GM21576 (cell line): ENCODE results near the gene EEF1A1.
"Not testable (repeated sequence)": the region's sequence is repeated elsewhere in the genome, so short reads cannot be mapped to it uniquely, and the experiment has no call there.

Experiments
- ATAC-seq: cut with Tn5 transposase; IDR thresholded peaks from one replicate; pipeline ENCODE4 v1.9.1; 2021; ENCODE audit warnings: mild to moderate bottlenecking, moderate library complexity; ENCODE audit not compliant: unreplicated experiment

Gene EEF1A1

DNA sequence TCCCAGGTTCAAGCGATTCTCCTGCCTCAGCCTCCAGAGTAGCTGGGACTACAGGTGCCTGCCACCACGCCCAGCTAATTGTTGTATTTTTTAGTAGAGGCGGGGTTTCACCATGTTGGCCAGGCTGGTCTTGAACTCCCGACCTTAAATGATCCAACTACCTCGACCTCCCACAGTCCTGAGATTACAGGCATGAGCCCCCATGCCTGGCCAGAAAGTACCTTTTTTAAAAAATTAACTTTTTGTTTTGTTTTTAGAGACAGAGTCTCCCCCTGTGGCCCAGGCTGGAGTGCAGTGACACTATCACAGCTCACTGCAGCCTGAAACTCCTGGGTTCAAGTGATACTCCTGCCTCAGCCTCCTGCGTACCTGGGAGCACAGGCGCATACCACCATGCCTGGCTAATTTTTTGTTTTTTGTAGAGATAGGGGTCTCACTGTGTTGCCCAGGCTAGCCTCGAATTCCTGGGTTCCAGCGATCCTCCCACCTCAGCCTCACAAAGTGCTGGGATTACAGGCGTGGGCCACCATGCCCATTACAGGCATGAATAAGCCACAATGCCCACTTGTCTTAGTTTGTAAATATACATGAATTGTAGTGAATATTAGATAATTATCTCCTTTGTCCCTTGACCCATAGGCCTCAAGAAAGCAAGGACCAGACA, 17.4 kb upstream of the EEF1A1 start:
- ATAC-seq, result no peak

DNA sequence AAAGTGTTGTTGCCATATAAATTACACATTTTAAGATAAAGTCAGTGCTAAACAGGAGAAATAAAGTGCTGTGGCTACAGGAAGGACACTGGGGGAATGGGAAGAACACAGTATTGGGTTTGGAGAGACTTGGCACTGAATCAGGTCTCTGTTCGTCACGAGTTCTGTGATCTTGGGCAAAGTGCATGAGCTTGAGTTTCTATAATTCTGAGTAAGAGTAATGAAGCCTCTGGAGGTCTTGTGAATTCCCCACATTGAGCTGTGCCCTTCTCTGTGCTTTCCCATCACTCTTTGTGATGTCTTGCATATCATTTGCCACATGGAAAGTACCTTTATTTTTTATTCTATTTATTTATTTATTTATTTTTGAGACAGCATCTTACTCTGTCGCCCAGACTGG, 16.8 kb upstream of the EEF1A1 start:
- no peak for ATAC-seq

DNA sequence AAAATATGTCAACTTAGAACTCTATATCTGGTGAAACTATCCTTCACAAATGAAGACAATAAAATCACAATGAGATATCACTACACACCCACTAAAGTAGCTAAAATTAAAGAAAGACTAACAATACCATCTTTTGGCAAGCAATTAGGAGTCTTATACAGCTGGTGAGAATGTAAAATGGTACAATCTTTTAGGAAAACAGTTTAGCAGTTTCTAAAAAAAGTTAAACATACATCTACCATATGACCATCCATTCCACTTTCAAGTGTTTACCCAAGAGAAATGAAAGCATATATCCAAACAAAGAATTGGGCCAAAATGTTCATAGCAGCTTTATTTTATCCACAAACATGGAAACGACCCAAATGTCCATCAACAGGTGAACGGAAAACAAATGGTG, 13.8 kb upstream of the EEF1A1 start:
- no peak for ATAC-seq

DNA sequence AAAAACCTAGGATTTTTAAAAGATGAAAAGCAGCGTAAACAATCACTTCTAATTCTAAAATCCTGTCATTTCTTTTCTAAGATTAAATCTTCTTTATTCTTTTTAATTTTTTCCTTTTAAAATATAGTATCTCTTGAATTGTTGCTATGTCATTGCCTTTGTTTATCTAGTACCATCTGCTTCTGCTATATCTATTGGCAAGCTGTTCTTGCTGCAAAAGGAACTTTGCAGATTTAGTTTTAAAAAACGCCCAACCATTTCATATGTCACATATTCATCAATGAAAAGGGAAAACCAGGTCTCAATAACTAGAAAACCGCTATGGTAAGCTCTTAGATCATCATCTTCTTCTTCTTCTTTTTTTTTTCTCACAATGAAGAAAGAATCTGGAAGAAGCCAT, 11.5 kb upstream of the EEF1A1 start:
- no peak for ATAC-seq

DNA sequence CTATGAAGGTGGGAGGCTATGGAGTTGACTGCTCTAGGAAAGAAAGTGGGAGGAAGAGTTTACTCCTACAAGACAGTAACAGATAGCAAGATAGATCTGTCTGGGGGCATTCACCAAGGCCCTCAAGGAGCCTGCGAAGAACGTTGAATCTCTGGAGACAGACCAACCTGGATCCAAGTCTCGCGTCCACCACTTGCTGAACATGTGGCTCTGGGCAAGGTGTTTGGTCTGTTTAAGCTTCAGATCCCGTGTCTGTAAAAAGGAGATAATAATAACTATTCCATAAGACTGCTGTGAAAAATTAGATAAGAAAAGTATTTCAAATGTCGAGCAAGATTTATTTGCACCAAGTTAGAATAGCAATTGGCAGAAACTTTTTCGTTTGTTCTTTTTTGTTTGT, 8.1 kb upstream of the EEF1A1 start:
- ATAC-seq, result no peak

DNA sequence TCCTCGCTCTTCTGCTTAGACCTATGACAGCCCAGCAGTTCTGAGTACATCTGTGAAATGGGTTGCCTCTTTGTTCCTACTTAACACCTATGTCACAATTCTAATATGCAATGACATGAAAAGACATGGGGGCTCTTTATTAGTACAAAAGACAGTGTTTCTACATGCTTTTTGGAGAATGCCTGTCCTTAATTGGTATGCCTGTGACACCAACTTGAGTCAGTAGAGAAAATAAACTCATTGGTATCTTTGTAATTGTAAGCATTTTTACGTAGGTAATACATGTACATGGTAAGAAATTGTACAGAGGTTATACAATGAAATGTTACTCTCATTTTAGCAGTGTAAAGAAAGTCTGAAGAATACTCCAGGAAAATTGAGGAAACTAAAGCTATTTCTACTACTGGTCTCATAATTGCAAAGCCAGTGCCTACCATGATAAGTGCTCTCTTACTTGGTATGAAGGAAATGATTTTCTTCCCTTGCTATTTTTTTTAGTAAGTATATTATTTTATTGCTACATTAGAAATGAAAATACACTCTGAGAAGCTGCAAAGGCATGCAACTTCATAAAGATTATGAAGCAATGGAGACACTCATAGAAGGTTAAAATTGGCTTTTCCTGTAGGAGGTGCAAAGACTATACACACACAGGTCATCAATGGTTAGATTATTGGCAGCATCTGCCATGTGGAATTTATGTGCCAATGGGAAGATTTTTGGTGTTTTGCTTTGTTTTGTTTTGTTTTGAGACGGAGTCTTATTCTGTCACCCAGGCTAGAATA, 4.9 kb upstream of the EEF1A1 start:
- no peak for ATAC-seq

DNA sequence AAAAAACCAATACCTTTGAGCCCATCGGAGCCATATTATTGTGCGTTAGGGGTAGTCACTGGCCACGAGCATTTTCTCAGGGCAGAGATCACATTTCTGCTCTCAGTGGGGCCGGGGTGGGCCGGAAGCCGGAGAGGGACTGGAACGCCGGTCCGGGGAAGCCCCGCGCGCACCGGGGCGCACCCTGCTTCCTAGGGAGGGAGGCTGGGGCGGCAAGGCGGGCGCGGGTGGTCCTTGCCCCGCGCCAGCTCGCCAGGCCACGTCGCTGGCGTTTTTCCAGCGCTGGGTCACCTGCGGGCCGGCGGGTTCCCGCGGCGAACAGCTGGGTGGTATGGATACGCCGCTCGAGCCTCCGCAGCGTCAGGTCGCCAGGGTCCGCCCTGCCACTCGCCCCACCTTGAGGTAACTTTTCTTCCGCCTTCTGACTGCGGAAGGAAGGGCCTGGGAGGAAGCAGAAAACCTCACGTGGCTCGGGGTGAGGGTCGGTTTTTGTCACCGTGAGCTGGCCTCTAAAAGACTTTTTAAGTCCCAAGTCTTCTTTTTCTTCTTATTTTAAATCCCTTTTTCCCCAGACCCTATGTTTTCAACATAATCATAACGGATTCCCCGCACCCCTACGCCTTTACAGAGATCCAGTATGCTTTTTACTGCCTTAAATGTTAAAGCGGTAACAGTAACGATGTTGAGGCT, 2.7 kb upstream of the EEF1A1 start:
- ATAC-seq, result peak; percentile 44

DNA sequence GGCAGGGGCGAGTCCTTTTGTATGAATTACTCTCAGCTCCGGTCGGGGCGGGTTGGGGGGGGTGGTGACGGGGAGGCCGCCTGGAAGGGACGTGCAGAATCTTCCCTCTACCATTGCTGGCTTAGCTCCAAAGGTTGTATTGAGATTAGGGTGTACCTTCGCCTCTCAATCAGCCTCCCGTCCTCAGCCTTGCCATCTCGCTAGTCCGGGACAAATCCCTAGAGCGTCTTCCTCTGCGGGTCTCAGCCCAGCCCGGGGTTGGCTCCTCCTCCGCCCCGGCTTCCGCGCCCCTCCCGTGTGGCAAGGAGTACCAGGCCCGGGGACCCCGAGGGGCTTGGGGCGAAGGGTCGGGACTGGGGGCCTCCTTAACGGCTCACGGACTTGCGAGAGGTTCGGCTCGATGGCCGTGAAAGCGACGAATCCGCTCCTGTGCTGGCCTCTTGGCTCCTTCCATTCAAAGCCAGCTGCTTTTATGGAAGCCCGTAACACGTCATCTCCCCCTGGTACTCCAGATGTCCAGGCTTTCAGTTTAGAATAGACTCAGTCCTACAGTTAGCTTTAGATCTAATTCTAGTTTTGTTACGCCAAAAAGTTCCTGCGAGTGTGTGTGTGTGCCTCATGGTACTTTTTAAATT, 636 bp upstream of the EEF1A1 start:
- peak; percentile 33 for ATAC-seq

DNA sequence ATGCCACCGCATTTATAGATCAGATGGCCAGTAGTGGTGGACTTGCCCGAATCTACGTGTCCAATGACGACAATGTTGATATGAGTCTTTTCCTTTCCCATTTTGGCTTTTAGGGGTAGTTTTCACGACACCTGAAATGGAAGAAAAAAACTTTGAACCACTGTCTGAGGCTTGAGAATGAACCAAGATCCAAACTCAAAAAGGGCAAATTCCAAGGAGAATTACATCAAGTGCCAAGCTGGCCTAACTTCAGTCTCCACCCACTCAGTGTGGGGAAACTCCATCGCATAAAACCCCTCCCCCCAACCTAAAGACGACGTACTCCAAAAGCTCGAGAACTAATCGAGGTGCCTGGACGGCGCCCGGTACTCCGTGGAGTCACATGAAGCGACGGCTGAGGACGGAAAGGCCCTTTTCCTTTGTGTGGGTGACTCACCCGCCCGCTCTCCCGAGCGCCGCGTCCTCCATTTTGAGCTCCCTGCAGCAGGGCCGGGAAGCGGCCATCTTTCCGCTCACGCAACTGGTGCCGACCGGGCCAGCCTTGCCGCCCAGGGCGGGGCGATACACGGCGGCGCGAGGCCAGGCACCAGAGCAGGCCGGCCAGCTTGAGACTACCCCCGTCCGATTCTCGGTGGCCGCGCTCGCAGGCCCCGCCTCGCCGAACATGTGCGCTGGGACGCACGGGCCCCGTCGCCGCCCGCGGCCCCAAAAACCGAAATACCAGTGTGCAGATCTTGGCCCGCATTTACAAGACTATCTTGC, 725 bp downstream of the EEF1A1 start:
- no peak for ATAC-seq

DNA sequence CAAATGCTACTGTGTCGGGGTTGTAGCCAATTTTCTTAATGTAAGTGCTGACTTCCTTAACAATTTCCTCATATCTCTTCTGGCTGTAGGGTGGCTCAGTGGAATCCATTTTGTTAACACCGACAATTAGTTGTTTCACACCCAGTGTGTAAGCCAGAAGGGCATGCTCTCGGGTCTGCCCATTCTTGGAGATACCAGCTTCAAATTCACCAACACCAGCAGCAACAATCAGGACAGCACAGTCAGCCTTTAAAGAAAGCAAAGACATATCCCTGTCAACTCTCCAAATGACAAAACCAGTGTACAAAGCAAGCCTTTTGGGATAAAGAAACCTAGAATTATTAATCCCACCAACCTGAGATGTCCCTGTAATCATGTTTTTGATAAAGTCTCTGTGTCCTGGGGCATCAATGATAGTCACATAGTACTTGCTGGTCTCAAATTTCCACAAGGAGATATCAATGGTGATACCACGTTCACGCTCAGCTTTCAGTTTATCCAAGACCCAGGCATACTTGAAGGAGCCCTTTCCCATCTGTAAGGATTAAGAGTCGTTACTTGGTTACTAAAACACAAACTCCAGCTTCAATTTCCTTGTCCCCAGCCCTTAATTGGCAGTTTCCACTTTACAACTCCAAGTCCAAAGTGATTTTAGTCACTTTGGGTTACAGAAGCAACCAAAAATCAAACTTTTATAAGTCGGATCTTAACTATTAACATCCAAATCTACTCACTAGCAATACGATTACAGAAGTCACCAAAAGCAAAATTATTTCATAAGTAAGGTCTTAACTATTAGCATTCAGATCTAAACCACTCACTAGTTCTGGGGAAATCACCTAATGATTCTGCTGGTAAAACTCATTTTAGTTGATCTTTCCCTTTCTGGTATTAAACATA, 1.6 kb downstream of the EEF1A1 start:
- not testable (repeated sequence) for ATAC-seq

DNA sequence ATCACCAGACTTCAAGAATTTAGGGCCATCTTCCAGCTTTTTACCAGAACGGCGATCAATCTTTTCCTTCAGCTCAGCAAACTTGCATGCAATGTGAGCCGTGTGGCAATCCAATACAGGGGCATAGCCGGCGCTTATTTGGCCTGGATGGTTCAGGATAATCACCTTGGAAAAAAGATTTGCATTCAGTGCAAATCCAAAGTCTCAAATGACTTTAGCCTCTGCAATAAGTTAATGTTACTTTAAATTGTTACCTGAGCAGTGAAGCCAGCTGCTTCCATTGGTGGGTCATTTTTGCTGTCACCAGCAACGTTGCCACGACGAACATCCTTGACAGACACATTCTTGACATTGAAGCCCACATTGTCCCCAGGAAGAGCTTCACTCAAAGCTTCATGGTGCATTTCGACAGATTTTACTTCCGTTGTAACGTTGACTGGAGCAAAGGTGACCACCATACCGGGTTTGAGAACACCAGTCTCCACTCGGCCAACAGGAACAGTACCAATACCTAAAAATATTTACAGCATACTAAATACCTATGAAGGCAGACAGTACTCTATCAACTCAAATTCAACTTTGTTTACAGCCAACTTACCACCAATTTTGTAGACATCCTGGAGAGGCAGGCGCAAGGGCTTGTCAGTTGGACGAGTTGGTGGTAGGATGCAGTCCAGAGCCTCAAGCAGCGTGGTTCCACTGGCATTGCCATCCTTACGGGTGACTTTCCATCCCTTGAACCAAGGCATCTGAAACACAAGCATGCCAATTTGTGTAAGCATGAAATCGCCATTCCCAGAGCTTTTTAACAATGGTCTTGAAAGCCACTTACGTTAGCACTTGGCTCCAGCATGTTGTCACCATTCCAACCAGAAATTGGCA, 2.5 kb downstream of the EEF1A1 start:
- ATAC-seq, result not testable (repeated sequence)

DNA sequence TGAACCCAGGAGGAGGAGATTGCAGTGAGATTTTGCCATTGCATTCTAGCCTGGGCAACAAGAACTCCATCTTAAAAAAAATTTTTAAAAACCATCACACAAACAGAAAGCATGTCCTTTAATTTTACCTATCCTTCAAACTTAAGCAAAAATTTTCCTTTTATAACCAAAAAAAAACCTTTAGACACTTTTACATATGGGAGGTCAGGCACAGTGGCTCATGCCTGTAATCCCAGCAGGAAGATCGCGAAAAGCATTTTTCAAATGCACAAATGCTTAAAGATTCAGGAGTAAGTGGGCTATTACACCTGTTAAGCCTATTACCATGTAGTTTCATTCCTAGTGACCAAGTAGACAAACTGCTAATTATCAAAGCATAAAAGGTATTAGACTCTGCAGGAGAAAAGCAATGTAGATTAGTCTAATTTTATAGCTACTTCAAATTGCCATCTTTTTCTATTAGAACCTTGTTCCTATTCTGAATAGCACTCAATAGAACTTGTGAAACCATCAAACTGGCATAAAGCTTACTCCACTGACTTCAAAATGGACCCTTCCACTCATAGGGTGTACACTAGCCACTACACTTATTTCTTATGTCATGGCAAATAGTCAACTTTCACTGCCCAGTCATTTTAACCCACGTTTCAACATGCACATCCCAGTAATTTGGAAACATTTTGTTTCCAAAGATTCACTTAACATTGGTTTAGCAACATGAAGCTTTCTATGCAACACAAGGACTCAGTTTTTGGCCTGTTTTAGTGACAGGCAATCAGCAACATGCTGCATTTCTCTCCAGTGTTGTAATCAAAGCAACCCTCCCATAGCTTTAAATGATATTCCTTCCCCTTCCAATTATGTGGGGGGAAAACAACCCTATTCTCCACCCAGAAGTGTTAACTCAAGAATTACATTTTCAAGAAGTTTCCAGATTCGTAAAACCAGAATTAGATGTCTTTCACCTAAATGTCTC, 4.0 kb downstream of the EEF1A1 start:
- no peak for ATAC-seq

DNA sequence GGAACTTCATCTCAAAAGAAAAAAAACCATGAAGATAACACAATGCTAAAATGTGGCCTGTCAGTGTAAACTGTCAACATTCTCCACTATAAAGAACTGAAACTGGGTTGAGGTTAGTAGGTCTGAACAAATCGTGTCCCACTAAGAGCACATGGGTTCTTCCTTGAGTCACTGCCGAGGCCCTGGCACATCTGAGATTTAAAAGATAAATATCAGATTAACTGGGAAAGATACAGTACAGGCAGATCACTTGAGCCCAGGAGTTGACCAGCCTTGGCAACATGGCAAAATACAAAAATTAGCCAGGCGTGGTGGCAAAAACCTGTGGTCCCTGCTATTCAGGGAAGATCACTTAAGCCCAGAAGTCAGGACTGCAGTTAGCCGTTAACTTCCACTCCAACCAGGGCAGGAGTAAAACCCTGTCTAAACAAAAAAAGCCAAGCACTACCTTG, 5.6 kb downstream of the EEF1A1 start:
- peak; percentile 50 for ATAC-seq

DNA sequence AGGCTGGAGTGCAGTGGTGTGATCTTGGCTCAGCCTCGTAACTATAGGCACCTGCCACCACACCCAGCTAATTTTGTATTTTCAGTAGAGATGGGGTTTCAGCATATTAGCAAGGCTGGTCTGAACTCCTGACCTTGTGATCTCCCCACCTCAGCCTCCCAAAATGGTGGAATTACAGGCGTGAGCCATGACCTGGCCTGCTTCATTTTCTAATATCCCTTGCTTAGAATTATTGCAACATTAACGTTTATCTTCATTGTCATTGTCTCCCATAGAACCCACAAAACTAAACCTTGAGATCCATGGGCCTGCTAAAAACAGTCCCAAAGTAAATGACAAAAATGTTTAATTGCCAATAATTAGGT, 6.1 kb downstream of the EEF1A1 start:
- ATAC-seq, result peak; percentile 18

DNA sequence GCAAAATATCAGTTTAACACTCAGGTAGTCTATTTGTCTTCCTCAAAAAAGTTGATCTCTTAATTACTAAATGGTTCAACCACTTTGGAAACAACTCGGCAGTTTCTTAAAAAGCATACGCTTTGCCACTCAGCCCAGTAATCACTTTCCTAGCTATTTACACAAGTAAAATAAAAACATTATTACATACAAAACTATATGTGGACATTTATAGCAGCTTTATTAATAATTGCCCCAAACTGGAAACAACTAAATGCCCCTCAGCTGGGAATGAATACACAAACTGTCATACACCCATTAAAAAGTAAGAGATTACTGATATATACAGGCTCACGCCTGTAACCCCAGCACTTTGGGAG, 7.4 kb downstream of the EEF1A1 start:
- ATAC-seq, result no peak

DNA sequence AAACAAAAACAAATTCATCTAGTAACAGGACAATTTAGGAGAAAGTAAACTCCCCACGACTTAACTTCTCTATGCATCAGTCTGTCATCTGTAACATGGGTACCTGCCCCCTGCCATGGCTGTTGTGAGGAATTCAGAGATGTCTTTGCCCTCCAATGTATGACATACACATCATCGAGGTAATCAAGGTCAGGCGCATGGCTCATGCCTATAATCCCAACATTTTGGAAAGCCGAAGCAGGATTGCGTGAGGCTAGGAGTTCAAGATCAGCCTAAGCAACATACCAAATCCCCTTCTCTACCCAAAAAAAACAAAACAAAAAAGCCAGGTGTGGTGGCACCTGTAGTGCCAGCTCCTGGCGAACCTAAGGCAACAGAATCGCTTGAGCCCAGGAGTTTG, 9.0 kb downstream of the EEF1A1 start:
- no peak for ATAC-seq

DNA sequence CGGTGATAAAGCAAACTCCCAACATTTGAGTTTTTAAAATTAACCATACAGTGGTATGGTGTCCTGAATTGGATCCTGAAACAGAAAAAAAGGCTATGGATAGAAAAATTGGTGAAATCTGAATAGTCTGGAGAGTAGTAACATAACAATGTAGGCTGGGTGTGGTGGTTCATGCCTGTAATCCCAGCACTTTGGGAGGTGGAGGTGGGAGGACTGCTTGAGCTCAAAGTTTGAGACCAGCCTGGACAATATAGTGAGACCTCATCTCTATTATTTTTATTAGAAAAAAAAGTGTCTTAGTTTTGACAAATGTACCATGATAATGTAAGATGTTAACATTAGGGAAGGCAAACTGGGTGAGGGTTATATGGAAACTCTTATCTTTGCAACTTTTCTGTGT, 11.0 kb downstream of the EEF1A1 start:
- no peak for ATAC-seq

DNA sequence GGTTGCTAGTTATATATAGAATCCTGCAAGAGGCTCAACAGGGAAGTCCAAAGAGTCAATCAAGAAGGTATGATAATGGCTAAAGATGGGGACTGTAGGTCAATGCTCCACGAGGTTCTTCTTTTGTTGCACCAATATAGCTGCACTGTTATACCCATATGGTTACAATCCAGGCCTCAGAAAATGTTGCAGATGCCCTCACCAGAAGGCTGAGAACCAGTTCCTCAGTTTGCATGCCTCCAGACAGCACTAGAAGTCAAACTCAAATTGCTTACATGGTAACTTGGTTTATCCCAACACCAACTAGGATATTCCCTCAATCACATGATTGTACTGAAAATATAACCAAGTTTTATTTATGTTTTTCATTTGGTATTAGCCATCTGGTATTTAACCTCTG, 12.1 kb downstream of the EEF1A1 start:
- no peak for ATAC-seq
